HL-60 (cell line): ENCODE results near the gene CNTNAP2.

ENCODE experiments used
- DNase-seq, 2 experiments: peaks; one replicate each; pipeline ENCODE4 v3.0.0-alpha.2; 2010 to 2020; ENCODE audit warnings: low read depth in 1 of 2, low spot score in 1 of 2
- H3K27ac ChIP-seq: fragments of 250-450 bp; sonication (Bioruptor Pico); replicated peaks from 2 replicates; pipeline ENCODE4 v1.5.1; 2020; ENCODE audit warnings: mild to moderate bottlenecking, moderate library complexity
- H3K27me3 ChIP-seq: fragments of 250-450 bp; sonication (Bioruptor Pico); 2 replicates; pipeline ENCODE4 v1.5.1; 2021; ENCODE audit warnings: mild to moderate bottlenecking, moderate library complexity; ENCODE audit not compliant: insufficient read depth, poor library complexity, severe bottlenecking
- H3K4me3 ChIP-seq: replicated peaks from 2 replicates; pipeline ENCODE4 v1.5.1; 2011; ENCODE audit warnings: mild to moderate bottlenecking, control low read depth, low read length; ENCODE audit not compliant: insufficient read depth
- GABPA ChIP-seq: IDR thresholded peaks from 2 replicates; pipeline ENCODE4 v1.6.1; 2012; ENCODE audit warnings: low read depth
- POLR2AphosphoS5 ChIP-seq: IDR thresholded peaks from 2 replicates; pipeline ENCODE4 v1.6.1; 2012; ENCODE audit warnings: low read depth
- SPI1 ChIP-seq: IDR thresholded peaks from 2 replicates; pipeline ENCODE4 v1.6.1; 2012; ENCODE audit warnings: low read depth, mild to moderate bottlenecking, borderline replicate concordance
- TF ChIP-seq, protein P1 (sequence below): IDR thresholded peaks from 2 replicates; pipeline ENCODE4 v1.6.1; 2012; ENCODE audit warnings: low read depth; ENCODE audit not compliant: insufficient replicate concordance
- TF ChIP-seq, protein P2 (sequence below): IDR thresholded peaks from one replicate; pipeline ENCODE4 v1.5.1; 2011; ENCODE audit warnings: low read length, control low read depth, inconsistent platforms; ENCODE audit not compliant: insufficient read depth

The CNTNAP2 gene

DNA sequence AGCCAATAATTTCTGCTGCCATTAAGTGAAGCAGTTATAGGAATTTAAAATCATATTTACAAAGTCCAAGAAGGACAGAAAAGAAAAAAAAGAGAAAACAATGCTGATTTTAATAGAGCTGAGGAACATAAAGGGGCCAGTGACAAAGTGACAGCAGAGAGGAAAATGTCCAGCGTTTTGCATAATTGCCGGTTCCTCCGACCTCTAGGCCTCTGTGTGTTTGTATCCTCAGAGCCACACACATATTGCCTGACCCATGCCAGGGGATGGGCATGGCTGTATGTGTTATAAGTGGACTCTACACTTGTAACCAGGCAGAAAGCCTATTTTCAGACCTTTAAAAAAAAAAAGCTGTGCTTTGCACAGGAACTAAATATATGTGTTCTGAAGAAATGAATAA, 2107.1 kb downstream of the CNTNAP2 start:
- TF ChIP-seq POLR2AphosphoS5, result no peak

DNA sequence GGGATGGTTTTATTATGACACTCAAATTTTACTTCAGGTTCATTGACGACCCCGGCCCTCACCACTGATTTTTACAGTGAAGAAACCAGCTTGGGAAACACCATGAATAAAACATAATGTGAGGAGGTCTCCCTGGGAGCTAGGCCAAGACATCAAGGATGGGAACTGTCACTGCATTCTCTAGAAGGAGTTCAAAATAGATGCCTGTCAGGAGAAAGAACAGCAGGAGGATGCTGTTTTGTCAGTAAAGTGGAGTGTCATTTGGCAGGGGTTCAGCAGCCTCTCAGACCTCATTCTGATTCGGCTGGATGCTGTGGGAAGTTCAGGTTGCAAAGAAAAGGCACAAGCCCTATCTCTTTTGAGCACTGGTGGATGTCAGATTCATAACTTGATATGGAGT, 2113.7 kb downstream of the CNTNAP2 start:
- Histone ChIP-seq H3K27ac (no peak overlapping the region), H3K4me3 (no peak overlapping the region), H3K27me3 (no peaks in the 10 kb centered on the region)
- no peak for DNase-seq
- TF ChIP-seq, protein P1, sequence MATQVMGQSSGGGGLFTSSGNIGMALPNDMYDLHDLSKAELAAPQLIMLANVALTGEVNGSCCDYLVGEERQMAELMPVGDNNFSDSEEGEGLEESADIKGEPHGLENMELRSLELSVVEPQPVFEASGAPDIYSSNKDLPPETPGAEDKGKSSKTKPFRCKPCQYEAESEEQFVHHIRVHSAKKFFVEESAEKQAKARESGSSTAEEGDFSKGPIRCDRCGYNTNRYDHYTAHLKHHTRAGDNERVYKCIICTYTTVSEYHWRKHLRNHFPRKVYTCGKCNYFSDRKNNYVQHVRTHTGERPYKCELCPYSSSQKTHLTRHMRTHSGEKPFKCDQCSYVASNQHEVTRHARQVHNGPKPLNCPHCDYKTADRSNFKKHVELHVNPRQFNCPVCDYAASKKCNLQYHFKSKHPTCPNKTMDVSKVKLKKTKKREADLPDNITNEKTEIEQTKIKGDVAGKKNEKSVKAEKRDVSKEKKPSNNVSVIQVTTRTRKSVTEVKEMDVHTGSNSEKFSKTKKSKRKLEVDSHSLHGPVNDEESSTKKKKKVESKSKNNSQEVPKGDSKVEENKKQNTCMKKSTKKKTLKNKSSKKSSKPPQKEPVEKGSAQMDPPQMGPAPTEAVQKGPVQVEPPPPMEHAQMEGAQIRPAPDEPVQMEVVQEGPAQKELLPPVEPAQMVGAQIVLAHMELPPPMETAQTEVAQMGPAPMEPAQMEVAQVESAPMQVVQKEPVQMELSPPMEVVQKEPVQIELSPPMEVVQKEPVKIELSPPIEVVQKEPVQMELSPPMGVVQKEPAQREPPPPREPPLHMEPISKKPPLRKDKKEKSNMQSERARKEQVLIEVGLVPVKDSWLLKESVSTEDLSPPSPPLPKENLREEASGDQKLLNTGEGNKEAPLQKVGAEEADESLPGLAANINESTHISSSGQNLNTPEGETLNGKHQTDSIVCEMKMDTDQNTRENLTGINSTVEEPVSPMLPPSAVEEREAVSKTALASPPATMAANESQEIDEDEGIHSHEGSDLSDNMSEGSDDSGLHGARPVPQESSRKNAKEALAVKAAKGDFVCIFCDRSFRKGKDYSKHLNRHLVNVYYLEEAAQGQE, result no peak
- TF ChIP-seq SPI1 (no peak), POLR2AphosphoS5 (no peak), GABPA (no peak)
- TF ChIP-seq, protein P2, sequence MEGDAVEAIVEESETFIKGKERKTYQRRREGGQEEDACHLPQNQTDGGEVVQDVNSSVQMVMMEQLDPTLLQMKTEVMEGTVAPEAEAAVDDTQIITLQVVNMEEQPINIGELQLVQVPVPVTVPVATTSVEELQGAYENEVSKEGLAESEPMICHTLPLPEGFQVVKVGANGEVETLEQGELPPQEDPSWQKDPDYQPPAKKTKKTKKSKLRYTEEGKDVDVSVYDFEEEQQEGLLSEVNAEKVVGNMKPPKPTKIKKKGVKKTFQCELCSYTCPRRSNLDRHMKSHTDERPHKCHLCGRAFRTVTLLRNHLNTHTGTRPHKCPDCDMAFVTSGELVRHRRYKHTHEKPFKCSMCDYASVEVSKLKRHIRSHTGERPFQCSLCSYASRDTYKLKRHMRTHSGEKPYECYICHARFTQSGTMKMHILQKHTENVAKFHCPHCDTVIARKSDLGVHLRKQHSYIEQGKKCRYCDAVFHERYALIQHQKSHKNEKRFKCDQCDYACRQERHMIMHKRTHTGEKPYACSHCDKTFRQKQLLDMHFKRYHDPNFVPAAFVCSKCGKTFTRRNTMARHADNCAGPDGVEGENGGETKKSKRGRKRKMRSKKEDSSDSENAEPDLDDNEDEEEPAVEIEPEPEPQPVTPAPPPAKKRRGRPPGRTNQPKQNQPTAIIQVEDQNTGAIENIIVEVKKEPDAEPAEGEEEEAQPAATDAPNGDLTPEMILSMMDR, result no peak

More for the DNA sequence above, 2107.1 kb downstream of the CNTNAP2 start:
- Histone ChIP-seq H3K4me3 (no peak overlapping the region), H3K27ac (no peak overlapping the region), H3K27me3 (no peaks in the 10 kb centered on the region)
- DNase-seq, result no peak

DNA sequence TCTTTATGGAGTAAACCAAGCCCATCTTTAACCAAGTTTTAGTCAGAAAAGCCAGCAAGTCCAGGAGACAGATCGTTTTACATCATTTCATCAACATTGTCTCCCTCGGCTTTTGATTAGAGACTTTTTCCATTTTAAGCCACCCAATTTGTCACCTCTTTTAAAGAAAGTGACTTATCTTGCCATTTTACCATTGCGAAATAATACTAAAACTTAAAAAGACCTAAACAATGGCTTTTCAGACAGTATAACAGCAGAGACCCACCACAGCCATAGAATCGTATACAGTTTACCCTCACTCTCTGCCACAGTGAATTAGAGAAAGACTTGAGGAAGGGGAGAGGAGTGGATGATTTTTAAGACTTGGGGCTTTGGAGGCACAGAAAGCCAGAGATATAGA, 2114.3 kb downstream of the CNTNAP2 start:
- Histone ChIP-seq H3K27ac (no peak overlapping the region), H3K4me3 (no peak overlapping the region), H3K27me3 (no peaks in the 10 kb centered on the region)
- DNase-seq, result no peak
- TF ChIP-seq, protein P1, result no peak
- TF ChIP-seq GABPA (no peak), SPI1 (no peak), POLR2AphosphoS5 (no peak)
- TF ChIP-seq, protein P2, result no peak

DNA sequence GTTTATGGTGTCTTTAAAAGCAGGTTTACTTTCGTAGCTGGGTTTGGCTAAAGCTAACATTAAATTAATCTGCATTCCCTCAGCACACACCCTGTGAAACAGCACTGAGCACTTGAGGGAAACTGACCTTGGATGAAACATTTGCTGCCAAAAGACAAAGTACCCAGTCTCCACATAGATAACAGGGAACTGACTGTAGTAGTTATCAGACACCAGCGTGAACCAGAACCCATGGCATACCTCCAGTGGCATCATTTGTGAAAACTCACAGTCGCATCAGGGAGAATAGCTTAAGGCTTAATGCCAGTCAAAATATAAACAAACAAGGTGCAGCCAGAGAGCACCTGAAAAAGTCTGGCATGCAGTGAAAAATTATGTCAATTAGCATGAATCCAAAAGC, 2116.2 kb downstream of the CNTNAP2 start:
- Histone ChIP-seq H3K27me3 (no peaks in the 10 kb centered on the region), H3K4me3 (no peak overlapping the region), H3K27ac (no peak overlapping the region)
- TF ChIP-seq GABPA (no peak), POLR2AphosphoS5 (no peak), SPI1 (no peak)
- TF ChIP-seq, protein P2, result no peak
- TF ChIP-seq, protein P1, result no peak
- no peak for DNase-seq
